HG03571 (cell line): ENCODE data around the gene KRT75.

ENCODE experiments used
- ATAC-seq: cut with Tn5 transposase; IDR thresholded peaks from one replicate; pipeline ENCODE4 v1.9.1; 2021; ENCODE audit not compliant: unreplicated experiment

KRT75 gene

GRCh38 chr12:52440821-52441319 lies 6.7 kb upstream of the KRT75 start:
- ATAC-seq = no peak

- ATAC-seq = no peak
Observed at GRCh38 chr12:52439845-52440244, 5.7 kb upstream of the KRT75 start.

GRCh38 chr12:52439420-52439819 lies 5.2 kb upstream of the KRT75 start:
- ATAC-seq = no peak

GRCh38 chr12:52438305-52439301 lies 4.4 kb upstream of the KRT75 start:
- ATAC-seq = no peak

GRCh38 chr12:52437508-52437907 lies 3.3 kb upstream of the KRT75 start:
- no peak for ATAC-seq

- no peak for ATAC-seq
Observed at GRCh38 chr12:52436828-52437474, 2.8 kb upstream of the KRT75 start.

- no peak for ATAC-seq
Observed at GRCh38 chr12:52436000-52436827, 2.0 kb upstream of the KRT75 start.

GRCh38 chr12:52435659-52435999 lies 1.5 kb upstream of the KRT75 start:
- ATAC-seq = no peak

- ATAC-seq = no peak
Observed at GRCh38 chr12:52434760-52435530, 774 bp upstream of the KRT75 start.

- ATAC-seq = no peak
Observed at GRCh38 chr12:52433501-52434080, 580 bp downstream of the KRT75 start.

GRCh38 chr12:52432559-52433207 lies 1.5 kb downstream of the KRT75 start:
- ATAC-seq = no peak

- no peak for ATAC-seq
Observed at GRCh38 chr12:52428121-52428520, 6.0 kb downstream of the KRT75 start.

- ATAC-seq = no peak
Observed at GRCh38 chr12:52427083-52427482, 7.1 kb downstream of the KRT75 start.

- no peak for ATAC-seq
Observed at GRCh38 chr12:52426034-52426433, 8.1 kb downstream of the KRT75 start.

- no peak for ATAC-seq
Observed at GRCh38 chr12:52425466-52425865, 8.7 kb downstream of the KRT75 start.

GRCh38 chr12:52423661-52424500 lies 10.3 kb downstream of the KRT75 start:
- ATAC-seq = no peak

GRCh38 chr12:52423035-52423434 lies 11.1 kb downstream of the KRT75 start:
- no peak for ATAC-seq

- no peak for ATAC-seq
Observed at GRCh38 chr12:52419656-52420055, 14.5 kb downstream of the KRT75 start.
